Mucosa of descending colon (tissue), 3 donors: ENCODE results near the gene ST7. TPM values are rescaled to one million over a fixed set of nuclear protein-coding genes. Genes with fewer than 3 reads are reported as not detected.

Experiments used
- ATAC-seq: fragments of 200-7000 bp; cut with Tn5 transposase; one replicate; pipeline ENCODE4 v1.9.1; 2020; ENCODE audit warnings: mild to moderate bottlenecking, moderate library complexity
- DNase-seq, 3 donors: peaks; one replicate each; pipeline ENCODE4 v3.0.0-alpha.2; 2020
- H3K36me3 ChIP-seq: fragments of 200-600 bp; one replicate; pipeline ENCODE4 v1.8.0; 2021; ENCODE audit warnings: low read depth, mild to moderate bottlenecking
- H3K4me1 ChIP-seq: fragments of 200-600 bp; one replicate; pipeline ENCODE4 v1.8.0; 2021; ENCODE audit warnings: low read depth, mild to moderate bottlenecking
- H3K4me3 ChIP-seq: fragments of 200-600 bp; one replicate; pipeline ENCODE4 v1.8.0; 2021; ENCODE audit warnings: mild to moderate bottlenecking
- H3K9me3 ChIP-seq: fragments of 200-600 bp; one replicate; pipeline ENCODE4 v1.8.0; 2021; ENCODE audit warnings: mild to moderate bottlenecking
- intact Hi-C, 2 donors: fragments of 100-400 bp; cut with DNase I in 1 of 2; cut with micrococcal nuclease in 1 of 2; formaldehyde crosslinking; loops; one replicate each; pipeline versions ENCODE4 v1.11.0 to v1.11.1; 2022; cut with DNase I, micrococcal nuclease
- total RNA-seq, 3 donors: library from RNA; stranded (reverse); fragmentation: NEBNext Ultra II Directional in 2 of 3; extraction: Animal tissue kit (Norgen Biotek cat#: 25700) in 2 of 3; gene quantifications; one replicate each; pipeline versions ENCODE4 v1.2.1 to v1.2.4, GENCODE V29; 2021 to 2023
- TF ChIP-seq, protein P1 (sequence below): fragments of 200-600 bp; IDR thresholded peaks from one replicate; pipeline ENCODE4 v1.8.0; 2022; ENCODE audit warnings: antibody characterized with exemption, mild to moderate bottlenecking
- donor health status: DM: no; HTN: no; CAD: no; lungs with moderate emphysema.
- donor health status: DM: no; HTN: no; CAD: no.
- donor health status: DM: no; HTN: yes; CAD: no.

ST7 gene
- total RNA-seq, 3 donors from 2014 or later, result 10.1 to 22.0 (median 11.3) TPM

DNA sequence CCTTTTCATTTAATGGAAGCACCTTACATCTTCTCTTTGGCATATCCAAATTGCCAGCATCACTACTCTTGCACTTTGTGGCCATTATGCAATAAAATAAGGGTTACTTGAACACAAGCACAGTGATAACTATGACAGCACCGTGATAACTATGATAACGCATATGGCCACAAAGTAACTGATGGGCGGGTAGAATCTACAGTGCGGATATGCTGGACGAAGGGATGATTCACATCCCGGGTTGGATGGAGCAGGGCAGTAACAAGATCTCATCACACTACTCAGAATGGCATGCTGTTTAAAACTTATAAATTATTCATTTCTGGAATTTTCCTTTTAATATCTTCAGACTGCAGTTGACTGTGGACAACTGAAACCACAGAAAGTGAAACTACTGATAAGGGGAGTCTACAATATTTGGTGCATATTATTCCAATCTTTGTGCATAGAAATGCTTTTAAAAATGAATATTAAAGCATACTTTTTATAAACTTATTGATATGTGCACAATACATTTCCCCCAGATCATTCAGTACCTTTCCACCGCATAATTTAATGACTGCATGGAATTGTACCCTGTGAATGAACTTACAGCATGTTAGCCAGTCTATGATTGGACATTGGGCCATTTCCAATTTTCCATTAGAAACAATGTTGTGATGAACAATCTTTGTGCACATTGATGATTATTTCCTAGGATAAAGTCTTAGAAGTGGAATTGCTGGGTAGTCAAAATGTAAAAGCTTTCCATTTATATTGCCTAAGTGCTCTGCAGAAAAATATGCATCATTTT, 233.1 kb downstream of the ST7 start:
- Histone ChIP-seq H3K4me3 (no peak overlapping the region), H3K9me3 (no peaks in the 10 kb centered on the region), H3K36me3 (no peaks in the 10 kb centered on the region), H3K4me1 (no peaks in the 10 kb centered on the region)
- intact Hi-C loops, result no loop called here
- ATAC-seq (no peak), DNase-seq (no peak)
- TF ChIP-seq, protein P1, sequence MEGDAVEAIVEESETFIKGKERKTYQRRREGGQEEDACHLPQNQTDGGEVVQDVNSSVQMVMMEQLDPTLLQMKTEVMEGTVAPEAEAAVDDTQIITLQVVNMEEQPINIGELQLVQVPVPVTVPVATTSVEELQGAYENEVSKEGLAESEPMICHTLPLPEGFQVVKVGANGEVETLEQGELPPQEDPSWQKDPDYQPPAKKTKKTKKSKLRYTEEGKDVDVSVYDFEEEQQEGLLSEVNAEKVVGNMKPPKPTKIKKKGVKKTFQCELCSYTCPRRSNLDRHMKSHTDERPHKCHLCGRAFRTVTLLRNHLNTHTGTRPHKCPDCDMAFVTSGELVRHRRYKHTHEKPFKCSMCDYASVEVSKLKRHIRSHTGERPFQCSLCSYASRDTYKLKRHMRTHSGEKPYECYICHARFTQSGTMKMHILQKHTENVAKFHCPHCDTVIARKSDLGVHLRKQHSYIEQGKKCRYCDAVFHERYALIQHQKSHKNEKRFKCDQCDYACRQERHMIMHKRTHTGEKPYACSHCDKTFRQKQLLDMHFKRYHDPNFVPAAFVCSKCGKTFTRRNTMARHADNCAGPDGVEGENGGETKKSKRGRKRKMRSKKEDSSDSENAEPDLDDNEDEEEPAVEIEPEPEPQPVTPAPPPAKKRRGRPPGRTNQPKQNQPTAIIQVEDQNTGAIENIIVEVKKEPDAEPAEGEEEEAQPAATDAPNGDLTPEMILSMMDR, result no peak

DNA sequence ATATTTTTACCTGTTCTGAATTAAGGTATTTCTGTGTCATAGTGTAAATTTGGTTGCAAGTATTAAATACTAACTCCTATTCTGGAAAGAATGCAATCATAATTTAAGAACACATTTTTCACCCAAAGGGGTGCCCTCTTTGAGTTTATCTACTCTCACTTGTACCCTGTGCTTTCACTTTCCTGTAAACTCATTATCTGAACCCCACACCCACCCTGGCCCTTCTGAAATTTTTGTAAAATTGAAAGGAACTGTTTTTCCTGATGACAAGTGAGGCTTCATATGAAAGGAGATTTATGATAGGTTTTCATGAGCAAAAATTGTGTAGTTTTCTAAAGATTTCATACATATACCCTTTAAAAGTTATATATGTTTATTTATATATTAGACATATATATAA, 235.1 kb downstream of the ST7 start:
- H3K36me3 ChIP-seq, result no peaks in the 10 kb centered on the region
- DNase-seq (no peak), ATAC-seq (no peak)
- TF ChIP-seq, protein P1, result no peak
- no peak overlapping the region for H3K4me3 ChIP-seq
- intact Hi-C loops, result no loop called here
- H3K4me1 ChIP-seq, result no peaks in the 10 kb centered on the region
- no peaks in the 10 kb centered on the region for H3K9me3 ChIP-seq

DNA sequence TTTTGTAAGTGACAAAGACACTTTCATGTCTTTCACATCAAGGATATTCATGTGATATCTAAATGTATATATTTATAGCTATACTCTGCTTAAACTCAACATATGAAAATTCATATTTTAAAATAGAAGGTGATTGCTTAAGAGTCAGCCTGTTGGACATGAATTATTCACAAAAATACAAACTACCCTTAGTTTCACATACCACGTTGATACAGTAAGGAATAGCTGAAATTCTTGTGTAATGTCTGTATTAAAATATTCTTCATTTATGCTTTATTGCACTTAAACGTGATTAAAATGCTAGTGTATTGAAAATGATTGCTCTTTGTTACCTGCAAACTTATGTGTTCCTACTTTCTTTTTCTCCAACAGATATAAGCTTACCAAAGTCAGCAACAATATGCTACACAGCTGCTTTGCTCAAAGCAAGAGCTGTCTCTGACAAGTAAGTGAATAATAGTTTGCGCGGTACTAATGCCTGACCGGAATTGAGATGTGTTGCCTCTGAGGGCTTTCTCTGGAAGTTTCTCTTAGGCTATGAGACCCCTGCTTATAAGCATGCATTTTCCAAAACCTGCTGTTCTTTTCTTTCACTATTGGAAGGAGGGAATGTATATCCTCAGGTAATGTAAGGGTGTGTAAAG, 235.8 kb downstream of the ST7 start:
- DNase-seq (no peak), ATAC-seq (no peak)
- Histone ChIP-seq H3K36me3 (no peaks in the 10 kb centered on the region), H3K4me1 (no peaks in the 10 kb centered on the region), H3K4me3 (no peak overlapping the region), H3K9me3 (no peaks in the 10 kb centered on the region)
- intact Hi-C loops, result no loop called here
- TF ChIP-seq, protein P1, result no peak

DNA sequence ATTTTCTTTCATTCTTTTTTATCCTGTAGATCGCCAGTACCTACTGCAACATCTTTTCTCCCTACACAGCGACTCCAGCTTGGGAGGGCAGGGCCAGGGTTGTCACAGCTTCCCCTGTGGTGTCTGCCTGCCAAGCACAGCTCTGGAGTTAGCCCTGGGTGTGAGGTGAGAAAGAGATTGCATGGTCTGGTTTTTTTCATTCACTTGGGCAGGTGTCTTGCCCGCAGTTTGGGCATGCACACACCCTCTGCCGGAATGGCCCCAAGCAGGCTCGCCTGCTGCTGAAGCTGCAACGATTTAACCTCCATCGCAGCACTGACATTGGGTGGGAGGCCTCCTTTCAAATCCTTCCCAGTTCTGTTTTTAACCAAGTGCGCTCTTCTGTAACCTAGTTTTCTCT, 236.8 kb downstream of the ST7 start:
- intact Hi-C loops, result no loop called here
- TF ChIP-seq, protein P1, result no peak
- DNase-seq, result no peak

DNA sequence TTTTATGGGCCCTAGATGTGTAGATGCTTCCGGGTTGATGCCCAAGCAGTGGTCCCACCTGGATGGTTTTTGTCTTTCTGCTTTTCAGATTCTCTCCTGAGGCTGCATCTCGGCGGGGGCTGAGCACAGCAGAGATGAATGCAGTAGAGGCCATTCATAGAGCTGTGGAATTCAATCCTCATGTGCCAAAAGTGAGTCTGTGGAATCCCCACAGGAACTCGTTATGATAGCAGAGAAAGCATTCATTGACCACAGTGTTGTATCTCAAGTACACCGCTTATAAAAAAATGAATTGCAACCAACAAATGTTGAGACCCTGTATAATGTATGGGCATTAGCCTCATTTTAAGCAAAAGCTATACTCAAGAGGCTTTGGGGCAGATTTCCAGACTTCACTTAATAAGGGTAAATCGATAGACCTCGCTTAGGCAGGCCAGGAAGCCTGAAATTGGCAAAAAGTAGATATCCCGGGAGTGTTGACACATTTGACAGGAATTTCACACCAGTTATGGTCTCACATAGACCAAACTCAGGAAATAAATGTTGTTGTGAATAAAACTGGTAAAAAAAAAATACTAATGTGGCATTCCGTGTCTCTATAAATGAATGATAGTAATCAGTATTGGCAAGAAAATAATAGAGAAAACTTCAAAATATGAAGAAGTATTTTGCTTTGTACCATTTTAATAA, 237.6 kb downstream of the ST7 start:
- ATAC-seq (no peak), DNase-seq (no peak)
- Histone ChIP-seq H3K9me3 (no peaks in the 10 kb centered on the region), H3K4me3 (no peak overlapping the region), H3K4me1 (no peaks in the 10 kb centered on the region), H3K36me3 (no peaks in the 10 kb centered on the region)
- intact Hi-C loops, result no loop called here
- TF ChIP-seq, protein P1, result no peak

More for the DNA sequence above, 236.8 kb downstream of the ST7 start:
- H3K36me3 ChIP-seq, result no peaks in the 10 kb centered on the region
- no peak overlapping the region for H3K4me3 ChIP-seq
- ATAC-seq, result no peak
- no peaks in the 10 kb centered on the region for H3K9me3 ChIP-seq
- H3K4me1 ChIP-seq, result no peaks in the 10 kb centered on the region
